ENCODE measurements around the gene SMARCAL1.
A peak's percentile ranks its signal among the peaks of the same experiment; 100 is the strongest.

SMARCAL1 gene

GRCh38 chr2:216473187-216473586 is 60.9 kb downstream of the SMARCAL1 start:
- DNase-seq (ENCODE audit: insufficient read length, low spot score) (no peak), FAIRE-seq (no peak)

GRCh38 chr2:216474925-216475670 is 62.8 kb downstream of the SMARCAL1 start:
- DNase-seq (ENCODE audit: insufficient read length, low spot score) = no peak
- no peak for FAIRE-seq

GRCh38 chr2:216475767-216476166 is 63.5 kb downstream of the SMARCAL1 start:
- no peak for DNase-seq (ENCODE audit: insufficient read length, low spot score)
- FAIRE-seq = no peak

- FAIRE-seq = no peak
- no peak for DNase-seq (ENCODE audit: insufficient read length, low spot score)
These were observed 65.2 kb downstream of the SMARCAL1 start for GRCh38 chr2:216477283-216478035.

- DNase-seq (ENCODE audit: insufficient read length, low spot score) = peak; percentile 65
- FAIRE-seq = peak; percentile 31
These were observed 65.9 kb downstream of the SMARCAL1 start for GRCh38 chr2:216478151-216478550.

GRCh38 chr2:216478791-216479190 is 66.5 kb downstream of the SMARCAL1 start:
- FAIRE-seq (no peak), DNase-seq (ENCODE audit: insufficient read length, low spot score) (no peak)

- FAIRE-seq = no peak
These were observed 67.9 kb downstream of the SMARCAL1 start for GRCh38 chr2:216480221-216480620.

GRCh38 chr2:216482640-216483039 is 70.4 kb downstream of the SMARCAL1 start:
- DNase-seq (ENCODE audit: insufficient read length, low spot score) (no peak), FAIRE-seq (no peak)

More at GRCh38 chr2:216480221-216480620, 67.9 kb downstream of the SMARCAL1 start:
- no peak for DNase-seq (ENCODE audit: insufficient read length, low spot score)

GRCh38 chr2:216485237-216485636 is 73.0 kb downstream of the SMARCAL1 start:
- DNase-seq (ENCODE audit: insufficient read length, low spot score) (no peak), FAIRE-seq (no peak)

- DNase-seq (ENCODE audit: insufficient read length, low spot score) (no peak), FAIRE-seq (no peak)
These were observed 73.5 kb downstream of the SMARCAL1 start for GRCh38 chr2:216485745-216486144.

GRCh38 chr2:216486271-216486670 is 74.0 kb downstream of the SMARCAL1 start:
- no peak for FAIRE-seq
- DNase-seq (ENCODE audit: insufficient read length, low spot score) = no peak

- FAIRE-seq (no peak), DNase-seq (ENCODE audit: insufficient read length, low spot score) (no peak)
These were observed 74.4 kb downstream of the SMARCAL1 start for GRCh38 chr2:216486708-216487107.

- FAIRE-seq (no peak), DNase-seq (ENCODE audit: insufficient read length, low spot score) (peak; percentile 46)
These were observed 77.8 kb downstream of the SMARCAL1 start for GRCh38 chr2:216490061-216490460.

- DNase-seq (ENCODE audit: insufficient read length, low spot score) (no peak), FAIRE-seq (no peak)
These were observed 79.7 kb downstream of the SMARCAL1 start for GRCh38 chr2:216491793-216492596.

GRCh38 chr2:216492597-216493333 is 80.5 kb downstream of the SMARCAL1 start:
- peak; percentile 58 for DNase-seq (ENCODE audit: insufficient read length, low spot score)
- FAIRE-seq = peak; percentile 48

GRCh38 chr2:216493334-216493685 is 81.0 kb downstream of the SMARCAL1 start:
- no peak for DNase-seq (ENCODE audit: insufficient read length, low spot score)
- FAIRE-seq = no peak

- no peak for DNase-seq (ENCODE audit: insufficient read length, low spot score)
- no peak for FAIRE-seq
These were observed 83.4 kb downstream of the SMARCAL1 start for GRCh38 chr2:216495656-216496055.

GRCh38 chr2:216497382-216498069 is 85.2 kb downstream of the SMARCAL1 start:
- DNase-seq (ENCODE audit: insufficient read length, low spot score) (no peak), FAIRE-seq (no peak)

- FAIRE-seq (no peak), DNase-seq (ENCODE audit: insufficient read length, low spot score) (no peak)
These were observed 85.7 kb downstream of the SMARCAL1 start for GRCh38 chr2:216498070-216498378.

All from HTR-8/SVneo (cell line).